Erythroblast (primary cell): ENCODE data around the gene HLA-DOA.

Experiments
- GATA1 ChIP-seq: IDR thresholded peaks from 2 replicates; pipeline ENCODE4 v1.6.1; 2011; ENCODE audit warnings: low read depth, mild to moderate bottlenecking, control low read depth, low read length, moderate library complexity
- POLR2A ChIP-seq: IDR thresholded peaks from 2 replicates; pipeline ENCODE4 v1.6.1; 2011; ENCODE audit warnings: mild to moderate bottlenecking, low read length

- TF ChIP-seq POLR2A (no peak), GATA1 (no peak)
Observed at GRCh38 chr6:33057222-33058150, 48.1 kb upstream of the HLA-DOA start.
